Lower leg skin (tissue), 3 donors: ENCODE results near the gene UBR7.

ENCODE experiments used
- CTCF ChIP-seq, 3 donors: fragments of 450-650 bp; IDR thresholded peaks; one replicate each; pipeline ENCODE4 v1.5.1; 2016; ENCODE audit warnings: antibody characterized with exemption in 3 of 3, mild to moderate bottlenecking in 3 of 3, moderate library complexity in 2 of 3
- POLR2A ChIP-seq, 2 donors: fragments of 450-650 bp; IDR thresholded peaks; one replicate each; pipeline ENCODE4 v1.6.1; 2016 to 2017; ENCODE audit warnings: antibody characterized with exemption in 2 of 2, mild to moderate bottlenecking in 1 of 2, moderate library complexity in 1 of 2

GRCh38 chr14:93214598-93214997 is 7.5 kb downstream of the UBR7 start:
- no peak for TF ChIP-seq CTCF (IDR thresholded peaks at IDR 0.05)
- TF ChIP-seq POLR2A (IDR thresholded peaks at IDR 0.05): no peak
